GM13976 (cell line): ENCODE measurements around the gene TOB1.

Experiments used
- DNase-seq: peaks from one replicate; pipeline ENCODE4 v3.0.0; 2012; ENCODE audit warnings: low spot score
- CTCF ChIP-seq: IDR thresholded peaks from 2 replicates; pipeline ENCODE4 v1.5.1; 2012; ENCODE audit warnings: borderline replicate concordance, mild to moderate bottlenecking; ENCODE audit not compliant: insufficient read depth; ENCODE audit errors: extremely low read depth, missing control alignments, control extremely low read depth
- in situ Hi-C: fragments of 300-500 bp; cut with MboI; formaldehyde crosslinking; loops from one replicate; pipeline ENCODE4 v1.12.0; 2022; ENCODE audit warnings: low sequenced_read_pairs, mixed read lengths, inconsistent platforms; ENCODE audit not compliant: unreplicated experiment

Gene TOB1

GRCh38 chr17:50856431-50856830 lies 9.7 kb downstream of the TOB1 start:
- in situ Hi-C loops: no loop called here
- no peak for TF ChIP-seq CTCF
- no peak for DNase-seq

DNA sequence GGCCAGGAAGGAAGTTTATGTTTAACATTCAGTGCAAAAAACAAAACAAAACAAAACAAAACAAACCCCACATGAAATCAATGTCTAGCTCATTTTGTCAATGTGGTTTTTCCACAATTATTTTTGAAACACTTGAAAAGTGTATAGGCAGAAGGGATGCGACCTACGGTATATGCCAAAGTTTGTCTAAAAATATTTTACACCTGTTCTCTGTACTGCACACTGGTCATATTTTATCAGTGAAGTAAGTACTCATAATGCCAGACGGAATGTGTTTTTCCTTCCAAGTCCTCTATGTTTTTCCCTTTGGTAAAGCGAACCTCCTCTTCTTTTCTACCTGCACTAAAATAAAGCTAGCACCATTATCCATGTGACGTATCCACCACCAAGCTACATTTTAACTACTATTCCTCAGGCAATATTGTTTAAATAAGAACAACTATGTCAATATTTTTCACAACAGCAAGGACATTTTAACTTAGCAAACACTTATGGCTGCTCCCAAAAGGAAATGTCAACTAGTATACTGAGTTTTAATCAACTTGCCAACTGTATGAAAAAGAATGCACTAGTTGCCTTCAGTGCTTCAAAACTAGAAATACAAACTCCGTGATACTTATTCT lies 10.3 kb downstream of the TOB1 start:
- DNase-seq: no peak
- in situ Hi-C loops: no loop called here
- no peak for TF ChIP-seq CTCF

GRCh38 chr17:50853781-50854180 lies 12.4 kb downstream of the TOB1 start:
- no peak for TF ChIP-seq CTCF
- in situ Hi-C loops: no loop called here
- no peak for DNase-seq

GRCh38 chr17:50853015-50853615 lies 13.0 kb downstream of the TOB1 start:
- in situ Hi-C loops: no loop called here
- no peak for DNase-seq
- no peak for TF ChIP-seq CTCF

- DNase-seq: no peak
- in situ Hi-C loops: no loop called here
- TF ChIP-seq CTCF: no peak
These were observed 15.5 kb downstream of the TOB1 start for GRCh38 chr17:50850640-50851039.

- TF ChIP-seq CTCF: no peak
- in situ Hi-C loops: loop anchor here (5.0 kb wide), 1 partner anchor 109 kb away; no protein-coding TSS in a partner anchor
- DNase-seq: no peak
These were observed 17.4 kb downstream of the TOB1 start for GRCh38 chr17:50848711-50849110.
